ENCODE results near the gene PDE6B.

Gene PDE6B

GRCh38 chr4:708631-708933, 83.2 kb downstream of the PDE6B start:
- DNase-seq = no peak

DNA sequence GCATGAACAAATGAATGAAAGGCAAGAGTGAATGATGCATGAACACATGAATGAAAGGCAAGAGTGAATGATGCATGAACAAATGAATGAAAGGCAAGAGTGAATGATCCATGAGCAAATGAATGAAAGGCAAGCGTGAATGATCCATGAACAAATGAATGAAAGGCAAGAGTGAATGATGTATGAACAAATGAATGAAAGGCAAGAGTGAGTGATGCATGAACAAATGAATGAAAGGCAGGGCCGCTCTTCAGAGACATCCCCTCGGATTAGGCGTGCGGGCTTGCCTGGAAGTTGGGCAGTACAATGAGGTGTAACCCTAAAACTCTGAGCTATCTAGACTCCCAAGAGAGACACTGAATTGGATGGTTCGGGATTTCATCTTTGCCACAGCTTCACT, 84.0 kb downstream of the PDE6B start:
- DNase-seq = no peak

DNA sequence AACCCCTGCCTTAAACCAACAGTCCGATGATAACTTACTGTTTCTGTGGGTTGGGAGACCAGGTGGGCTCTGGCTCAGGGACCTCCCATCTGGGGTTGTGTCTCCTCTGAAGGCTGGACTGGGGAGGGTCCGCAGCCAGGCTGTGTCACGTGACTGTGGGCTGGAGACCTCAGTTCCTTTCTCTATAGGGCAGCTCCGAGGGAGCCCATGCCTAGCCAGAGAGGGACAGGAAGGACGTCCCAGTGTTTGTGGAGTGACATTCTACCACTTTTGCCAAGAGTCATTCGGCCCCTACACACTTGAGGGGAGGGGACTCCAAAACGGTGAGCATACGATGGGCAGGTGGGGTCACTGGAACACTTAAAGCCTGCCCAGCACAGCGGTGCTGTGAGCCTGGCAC, 84.7 kb downstream of the PDE6B start:
- no peak for DNase-seq

GRCh38 chr4:710916-711315, 85.5 kb downstream of the PDE6B start:
- no peak for DNase-seq

DNA sequence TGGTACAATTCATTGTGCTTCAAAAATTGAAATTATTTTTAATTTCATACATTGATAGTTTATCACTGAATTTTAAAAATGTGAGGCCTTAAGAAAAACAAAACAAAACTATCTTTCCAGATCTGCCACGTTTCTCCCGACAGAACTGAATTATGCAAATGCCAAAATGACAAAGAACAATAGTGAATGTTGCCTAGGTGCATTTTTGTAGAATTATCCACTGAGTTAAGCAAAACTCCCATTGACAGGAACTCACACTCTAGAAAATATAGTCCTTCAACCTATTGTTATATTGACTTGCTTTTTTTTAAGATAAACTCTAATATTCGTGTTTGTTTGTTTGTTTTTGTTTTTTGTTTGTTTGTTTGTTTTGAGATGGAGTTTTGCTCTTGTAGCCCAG, 86.7 kb downstream of the PDE6B start:
- DNase-seq = no peak

- no peak for DNase-seq
Observed at GRCh38 chr4:712916-713632, 87.7 kb downstream of the PDE6B start.

GRCh38 chr4:714087-714486, 88.7 kb downstream of the PDE6B start:
- no peak for DNase-seq

- DNase-seq = no peak
Observed at GRCh38 chr4:717601-718320, 92.4 kb downstream of the PDE6B start.

DNA sequence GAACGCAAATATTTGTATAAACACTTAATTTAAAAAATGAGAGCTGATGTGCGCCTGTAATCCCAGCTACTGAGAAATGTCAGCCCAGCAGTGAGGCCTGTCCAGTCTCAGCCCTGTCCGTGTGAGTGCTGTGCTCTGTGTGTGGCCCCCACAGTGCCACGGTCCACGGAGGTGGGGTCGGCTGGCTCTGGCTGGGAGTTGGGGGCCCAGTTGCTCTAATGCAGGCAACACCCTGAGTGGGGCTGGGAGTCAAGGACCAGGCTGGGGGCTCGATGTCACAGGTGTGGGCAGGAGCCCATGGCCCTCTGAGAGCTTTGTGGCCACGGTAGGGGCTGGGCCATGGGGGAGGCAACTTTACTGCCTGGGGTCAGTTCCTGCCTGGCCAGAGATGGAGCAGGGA, 93.1 kb downstream of the PDE6B start:
- no peak for DNase-seq
